ENCODE data around the gene ZC3H4.

Gene ZC3H4

DNA sequence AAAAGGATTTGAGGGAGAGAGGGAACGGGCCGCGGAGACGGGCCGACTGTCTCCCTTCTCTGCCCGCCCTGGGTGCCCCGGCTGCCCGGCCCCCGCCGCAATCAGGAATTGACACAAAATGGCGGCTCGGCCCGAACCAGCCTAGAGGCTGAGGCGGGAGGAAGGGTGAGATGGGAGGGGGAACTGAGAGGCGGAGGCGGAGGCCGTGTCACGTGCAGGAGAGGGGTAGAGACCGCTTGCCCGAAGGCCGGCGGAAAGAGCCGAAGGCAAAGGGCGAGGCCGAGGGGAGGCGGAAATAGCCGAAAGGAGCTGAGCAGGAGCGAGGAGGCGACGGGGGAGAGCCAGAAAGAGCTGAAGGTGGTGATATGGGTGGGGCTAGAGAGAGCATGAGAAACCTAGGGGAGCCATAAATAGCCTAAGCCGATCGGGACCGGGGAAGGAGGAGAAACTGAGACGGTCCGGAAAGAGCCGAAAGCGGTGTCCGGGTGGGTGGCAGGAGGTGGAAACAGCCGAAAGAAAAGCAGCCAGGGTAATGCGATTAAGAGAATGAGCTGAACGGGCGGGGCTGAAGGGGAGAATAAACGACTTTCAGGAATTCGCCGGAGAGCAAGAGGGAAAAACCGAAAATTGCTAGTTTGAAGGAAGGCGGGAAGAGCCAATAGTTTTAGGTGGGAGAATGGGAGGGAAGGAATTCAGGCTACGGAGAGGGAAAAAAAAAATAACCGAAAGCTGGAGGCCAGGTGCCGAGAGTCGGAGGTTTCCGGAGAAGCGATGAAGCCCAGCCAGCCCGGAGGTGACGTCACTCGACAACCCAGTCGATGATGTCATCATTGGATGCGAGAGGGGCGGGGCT is at the start of gene ZC3H4:
Gene ZC3H4 (minus strand): TSS at position 780 of the 853 bp plus-strand sequence. CDS start 1,192 bp downstream, outside the sequence.
- TF ChIP-seq, protein P1, sequence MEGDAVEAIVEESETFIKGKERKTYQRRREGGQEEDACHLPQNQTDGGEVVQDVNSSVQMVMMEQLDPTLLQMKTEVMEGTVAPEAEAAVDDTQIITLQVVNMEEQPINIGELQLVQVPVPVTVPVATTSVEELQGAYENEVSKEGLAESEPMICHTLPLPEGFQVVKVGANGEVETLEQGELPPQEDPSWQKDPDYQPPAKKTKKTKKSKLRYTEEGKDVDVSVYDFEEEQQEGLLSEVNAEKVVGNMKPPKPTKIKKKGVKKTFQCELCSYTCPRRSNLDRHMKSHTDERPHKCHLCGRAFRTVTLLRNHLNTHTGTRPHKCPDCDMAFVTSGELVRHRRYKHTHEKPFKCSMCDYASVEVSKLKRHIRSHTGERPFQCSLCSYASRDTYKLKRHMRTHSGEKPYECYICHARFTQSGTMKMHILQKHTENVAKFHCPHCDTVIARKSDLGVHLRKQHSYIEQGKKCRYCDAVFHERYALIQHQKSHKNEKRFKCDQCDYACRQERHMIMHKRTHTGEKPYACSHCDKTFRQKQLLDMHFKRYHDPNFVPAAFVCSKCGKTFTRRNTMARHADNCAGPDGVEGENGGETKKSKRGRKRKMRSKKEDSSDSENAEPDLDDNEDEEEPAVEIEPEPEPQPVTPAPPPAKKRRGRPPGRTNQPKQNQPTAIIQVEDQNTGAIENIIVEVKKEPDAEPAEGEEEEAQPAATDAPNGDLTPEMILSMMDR (conservative IDR thresholded peaks at IDR 0.05; ENCODE audit: low read depth, low read length), result no peak
- peak; percentile 100 for DNase-seq (ENCODE audit: low read depth)
- H3K4me3 ChIP-seq (ENCODE audit: low read depth, low read length), result peak within 1 kb of the TSS; percentile 88

DNA sequence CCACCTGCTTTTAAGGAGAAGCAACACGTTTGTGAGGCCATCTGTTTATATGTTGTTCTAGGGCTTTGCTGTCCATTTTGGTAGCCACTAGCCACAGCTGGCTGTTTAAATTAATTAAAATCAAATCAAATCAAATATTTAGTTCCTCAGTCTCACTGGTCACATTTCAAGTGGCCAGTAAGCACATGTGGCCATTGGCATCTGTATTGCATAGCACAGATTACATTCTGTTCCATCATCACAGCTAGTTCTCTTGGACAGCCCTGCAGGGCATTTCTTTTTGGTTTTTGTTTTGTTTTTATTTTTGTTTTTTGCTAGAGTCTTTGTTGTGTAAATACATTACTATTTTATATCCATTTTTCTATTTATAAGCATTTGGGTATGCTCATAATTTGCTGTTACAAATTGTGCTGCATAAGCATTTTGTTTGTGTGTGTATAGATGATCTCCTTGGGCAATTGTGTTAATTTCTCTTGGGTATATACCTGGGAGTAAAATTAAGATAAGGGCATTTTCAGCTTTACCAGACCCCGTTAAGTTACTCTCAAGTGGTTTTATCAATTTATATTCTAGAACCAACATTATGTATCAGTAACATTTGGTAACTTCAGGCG is 48.4 kb upstream of the ZC3H4 start:
- H3K4me3 ChIP-seq (ENCODE audit: low read depth, low read length), result no peak overlapping the region
- peak; percentile 30 for DNase-seq (ENCODE audit: low read depth)
- TF ChIP-seq, protein P1 (conservative IDR thresholded peaks at IDR 0.05; ENCODE audit: low read depth, low read length), result no peak

- H3K4me3 ChIP-seq (ENCODE audit: low read depth, low read length), result no peak overlapping the region
- TF ChIP-seq, protein P1 (conservative IDR thresholded peaks at IDR 0.05; ENCODE audit: low read depth, low read length), result no peak
- DNase-seq (ENCODE audit: low read depth), result peak; percentile 70
Observed at GRCh38 chr19:47158879-47159503, 45.4 kb upstream of the ZC3H4 start.

DNA sequence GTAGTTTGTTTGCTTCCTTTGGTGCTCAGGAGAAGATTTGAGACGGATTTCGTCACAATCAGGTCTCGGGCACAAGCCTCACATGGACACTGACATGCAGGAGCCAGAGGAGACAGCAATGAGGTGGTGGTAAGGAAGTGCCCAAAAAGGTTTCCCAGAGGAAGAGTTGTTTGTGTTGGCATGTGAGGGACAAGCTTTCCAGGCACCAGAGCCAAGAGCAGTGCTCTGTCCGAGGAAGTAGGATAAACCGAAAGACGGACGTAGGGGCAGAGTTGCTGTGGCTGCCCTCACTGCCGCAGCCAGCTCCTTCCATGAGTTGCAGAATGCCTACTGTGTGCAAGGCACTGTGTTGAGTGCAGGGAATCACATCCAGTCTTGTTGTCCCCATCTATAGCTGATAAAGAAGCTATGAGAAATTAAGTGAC is 44.8 kb upstream of the ZC3H4 start:
- H3K4me3 ChIP-seq (ENCODE audit: low read depth, low read length), result no peak overlapping the region

DNA sequence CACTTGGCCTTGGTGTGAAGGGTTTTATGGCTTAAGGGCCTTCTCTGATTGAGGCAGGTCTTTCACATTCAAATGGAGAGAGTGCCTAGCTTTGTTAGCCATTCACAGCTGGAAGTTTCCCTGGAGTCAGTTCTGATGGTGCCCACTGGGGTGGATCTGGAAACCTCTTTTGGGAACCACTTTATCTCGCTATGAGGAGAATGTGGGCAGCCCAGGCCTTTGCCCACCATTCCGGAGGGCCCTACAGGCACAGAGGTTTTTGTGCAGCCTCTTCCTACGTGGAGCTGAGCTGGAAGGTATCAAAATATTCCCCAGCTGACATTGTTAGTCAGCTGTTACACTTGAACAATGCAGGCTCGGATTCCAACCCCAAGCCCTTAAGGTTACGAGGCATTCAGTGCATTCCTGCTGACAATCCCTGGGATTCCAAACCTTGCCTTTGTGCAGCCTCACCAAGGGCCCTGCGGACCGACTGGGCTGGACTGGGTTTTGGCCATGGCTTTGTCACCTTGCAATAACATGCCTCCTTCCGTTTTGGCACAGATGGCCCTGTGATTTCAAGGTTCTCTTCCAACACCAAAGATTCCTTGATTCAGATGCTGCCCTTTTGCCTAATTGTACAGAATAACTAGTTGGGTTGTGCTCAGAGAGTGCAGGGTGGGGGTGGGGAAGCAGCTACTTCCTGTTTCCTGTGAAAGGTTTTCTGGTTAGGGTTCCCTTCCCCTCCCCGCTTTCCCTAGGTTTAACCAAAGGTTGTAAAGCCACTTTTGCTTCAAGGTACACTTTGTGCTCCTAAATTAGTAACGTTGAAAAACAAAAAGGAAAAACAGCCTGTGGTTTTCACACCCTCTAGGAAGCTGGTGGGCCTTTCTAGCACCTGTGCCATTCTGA is 44.1 kb upstream of the ZC3H4 start:
- no peak overlapping the region for H3K4me3 ChIP-seq (ENCODE audit: low read depth, low read length)
- peak; percentile 79 for DNase-seq (ENCODE audit: low read depth)
- TF ChIP-seq, protein P1 (conservative IDR thresholded peaks at IDR 0.05; ENCODE audit: low read depth, low read length), result no peak

More for the DNA sequence above, 44.8 kb upstream of the ZC3H4 start:
- no peak for DNase-seq (ENCODE audit: low read depth)
- TF ChIP-seq, protein P1 (conservative IDR thresholded peaks at IDR 0.05; ENCODE audit: low read depth, low read length), result no peak

GRCh38 chr19:47156861-47157430 is 43.4 kb upstream of the ZC3H4 start:
- no peak overlapping the region for H3K4me3 ChIP-seq (ENCODE audit: low read depth, low read length)
- TF ChIP-seq, protein P1 (conservative IDR thresholded peaks at IDR 0.05; ENCODE audit: low read depth, low read length), result no peak
- peak; percentile 24 for DNase-seq (ENCODE audit: low read depth)
